Measurements from ENCODE around the gene FAM118A. TPM values are rescaled to one million over a fixed set of nuclear protein-coding genes. Genes with fewer than 3 reads are reported as not detected.
"Not testable (repeated sequence)": the region's sequence is repeated elsewhere in the genome, so short reads cannot be mapped to it uniquely, and the experiment has no call there.

The FAM118A gene
- total RNA-seq, 3 donors from 2014 or later = 33.8 to 104 (median 55.4) TPM

DNA sequence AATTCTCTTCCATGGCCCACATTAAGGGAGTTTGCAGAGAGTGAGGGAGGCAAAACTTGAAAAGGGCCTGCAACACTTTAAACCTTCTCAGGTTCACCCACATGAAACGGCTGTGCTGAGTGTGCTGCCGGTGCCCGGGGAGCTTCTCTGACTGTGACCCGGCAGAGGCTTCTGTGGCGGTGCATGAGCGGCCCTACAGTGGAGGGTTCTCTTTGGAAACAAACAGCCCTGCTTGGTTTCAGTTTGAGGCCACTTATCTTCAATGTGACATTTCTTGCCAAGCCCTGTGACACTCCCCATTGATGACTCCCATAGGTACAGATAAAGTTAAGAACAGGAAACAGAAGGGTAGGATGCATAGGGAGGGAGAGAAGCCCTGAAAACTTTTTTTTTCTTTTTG is 31.8 kb downstream of the FAM118A start:
- no peaks in the 10 kb centered on the region for H3K36me3 ChIP-seq

DNA sequence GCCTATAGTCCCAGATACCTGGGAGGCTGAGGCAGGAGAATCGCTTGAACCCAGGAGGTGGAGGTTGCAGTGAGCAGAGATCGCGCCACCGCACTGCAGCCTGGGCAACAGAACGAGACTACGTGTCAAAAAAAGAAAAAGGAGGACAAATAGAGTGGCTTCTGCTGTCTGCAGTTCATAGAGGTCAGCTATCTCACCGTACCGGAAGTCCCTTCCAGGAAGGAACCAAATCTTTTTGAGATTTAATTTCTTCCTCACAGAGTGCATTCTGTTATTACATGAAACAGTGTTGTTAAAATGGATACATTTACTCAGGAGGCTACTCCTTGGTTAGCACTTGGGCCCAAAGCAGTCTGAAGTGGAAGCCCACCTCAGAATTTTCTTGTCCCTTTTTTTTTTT is 33.4 kb downstream of the FAM118A start:
- H3K27ac ChIP-seq = no peak overlapping the region
- DNase-seq (ENCODE audit: low spot score in 2 of 2) = no peak
- no peaks in the 10 kb centered on the region for H3K27me3 ChIP-seq
- H3K4me3 ChIP-seq = no peak overlapping the region
- intact Hi-C loops (cut with DNase I; ENCODE audit: low total_unique reads) = no loop called here
- H3K4me1 ChIP-seq = no peaks in the 10 kb centered on the region
- TF ChIP-seq, protein P1, sequence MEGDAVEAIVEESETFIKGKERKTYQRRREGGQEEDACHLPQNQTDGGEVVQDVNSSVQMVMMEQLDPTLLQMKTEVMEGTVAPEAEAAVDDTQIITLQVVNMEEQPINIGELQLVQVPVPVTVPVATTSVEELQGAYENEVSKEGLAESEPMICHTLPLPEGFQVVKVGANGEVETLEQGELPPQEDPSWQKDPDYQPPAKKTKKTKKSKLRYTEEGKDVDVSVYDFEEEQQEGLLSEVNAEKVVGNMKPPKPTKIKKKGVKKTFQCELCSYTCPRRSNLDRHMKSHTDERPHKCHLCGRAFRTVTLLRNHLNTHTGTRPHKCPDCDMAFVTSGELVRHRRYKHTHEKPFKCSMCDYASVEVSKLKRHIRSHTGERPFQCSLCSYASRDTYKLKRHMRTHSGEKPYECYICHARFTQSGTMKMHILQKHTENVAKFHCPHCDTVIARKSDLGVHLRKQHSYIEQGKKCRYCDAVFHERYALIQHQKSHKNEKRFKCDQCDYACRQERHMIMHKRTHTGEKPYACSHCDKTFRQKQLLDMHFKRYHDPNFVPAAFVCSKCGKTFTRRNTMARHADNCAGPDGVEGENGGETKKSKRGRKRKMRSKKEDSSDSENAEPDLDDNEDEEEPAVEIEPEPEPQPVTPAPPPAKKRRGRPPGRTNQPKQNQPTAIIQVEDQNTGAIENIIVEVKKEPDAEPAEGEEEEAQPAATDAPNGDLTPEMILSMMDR (IDR thresholded peaks at IDR 0.05) = no peak
- TF ChIP-seq POLR2A (IDR thresholded peaks at IDR 0.05) (no peak), POLR2AphosphoS5 (IDR thresholded peaks at IDR 0.05) (no peak)
- H3K36me3 ChIP-seq = no peaks in the 10 kb centered on the region
- no peaks in the 10 kb centered on the region for H3K9me3 ChIP-seq

More for the DNA sequence above, 31.8 kb downstream of the FAM118A start:
- Histone ChIP-seq H3K4me1 (peaks cover 0 to 3% of the 10 kb centered on the region in 2 donors), H3K27me3 (no peaks in the 10 kb centered on the region), H3K9me3 (no peaks in the 10 kb centered on the region), H3K4me3 (no peak overlapping the region), H3K27ac (no peak overlapping the region)
- TF ChIP-seq POLR2A (IDR thresholded peaks at IDR 0.05) (no peak), POLR2AphosphoS5 (IDR thresholded peaks at IDR 0.05) (no peak)
- TF ChIP-seq, protein P1 (IDR thresholded peaks at IDR 0.05) = no peak
- intact Hi-C loops (cut with DNase I; ENCODE audit: low total_unique reads) = no loop called here
- no peak for DNase-seq (ENCODE audit: low spot score in 2 of 2)

DNA sequence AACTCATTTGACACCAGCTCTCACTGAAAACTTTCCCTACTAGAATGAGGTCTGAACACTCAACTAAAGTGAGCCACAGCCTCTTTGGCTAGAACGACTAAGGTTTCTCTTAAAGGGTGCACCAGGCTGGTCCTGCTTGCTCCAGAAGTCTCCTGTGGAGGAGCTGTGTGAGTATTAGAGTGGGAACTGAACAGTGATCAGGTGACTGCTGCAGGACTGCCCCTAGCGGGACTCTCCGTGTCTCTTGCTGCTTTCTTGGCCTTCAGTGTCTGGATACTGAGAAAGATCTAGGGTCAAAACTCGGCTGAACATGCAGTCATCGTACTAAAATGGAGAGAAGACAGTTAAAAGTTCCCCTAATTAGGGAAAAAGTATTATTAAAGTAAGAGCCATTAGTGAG is 34.6 kb downstream of the FAM118A start:
- H3K27ac ChIP-seq = no peak overlapping the region
- no peak for TF ChIP-seq POLR2A (IDR thresholded peaks at IDR 0.05)
- TF ChIP-seq, protein P1 (IDR thresholded peaks at IDR 0.05) = no peak
- TF ChIP-seq POLR2AphosphoS5 (IDR thresholded peaks at IDR 0.05) = no peak
- H3K36me3 ChIP-seq = no peaks in the 10 kb centered on the region
- intact Hi-C loops (cut with DNase I; ENCODE audit: low total_unique reads) = no loop called here
- no peak overlapping the region for H3K4me3 ChIP-seq
- H3K4me1 ChIP-seq = no peaks in the 10 kb centered on the region
- H3K9me3 ChIP-seq = no peaks in the 10 kb centered on the region
- no peaks in the 10 kb centered on the region for H3K27me3 ChIP-seq
- no peak for DNase-seq (ENCODE audit: low spot score in 2 of 2)

DNA sequence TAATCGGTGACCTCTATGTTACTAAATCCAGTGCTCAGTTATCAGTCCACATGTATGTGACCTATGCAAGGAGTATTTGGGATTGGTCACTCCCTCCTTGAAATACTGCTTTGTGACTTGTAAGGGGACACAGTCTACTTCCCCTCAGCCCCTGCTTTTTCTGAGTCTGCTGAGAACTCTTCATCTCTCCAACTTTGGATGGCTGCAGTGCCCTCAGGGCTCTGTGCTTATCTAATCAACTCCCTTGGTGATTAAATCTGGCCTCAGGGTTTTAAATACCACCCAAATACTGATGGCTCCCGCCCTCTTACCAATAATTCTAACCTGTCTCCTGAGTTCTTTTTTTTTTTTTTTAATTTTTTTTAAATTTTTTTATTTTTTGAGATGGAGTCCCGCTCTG is 40.2 kb downstream of the FAM118A start:
- no peak for TF ChIP-seq POLR2AphosphoS5 (IDR thresholded peaks at IDR 0.05)
- TF ChIP-seq, protein P1 (IDR thresholded peaks at IDR 0.05) = no peak
- TF ChIP-seq POLR2A (IDR thresholded peaks at IDR 0.05) = no peak
- Histone ChIP-seq H3K36me3 (no peaks in the 10 kb centered on the region), H3K27me3 (no peaks in the 10 kb centered on the region), H3K27ac (no peak overlapping the region), H3K4me1 (no peaks in the 10 kb centered on the region), H3K9me3 (no peaks in the 10 kb centered on the region), H3K4me3 (no peak overlapping the region)
- intact Hi-C loops (cut with DNase I; ENCODE audit: low total_unique reads) = no loop called here
- DNase-seq (ENCODE audit: low spot score in 2 of 2) = no peak

DNA sequence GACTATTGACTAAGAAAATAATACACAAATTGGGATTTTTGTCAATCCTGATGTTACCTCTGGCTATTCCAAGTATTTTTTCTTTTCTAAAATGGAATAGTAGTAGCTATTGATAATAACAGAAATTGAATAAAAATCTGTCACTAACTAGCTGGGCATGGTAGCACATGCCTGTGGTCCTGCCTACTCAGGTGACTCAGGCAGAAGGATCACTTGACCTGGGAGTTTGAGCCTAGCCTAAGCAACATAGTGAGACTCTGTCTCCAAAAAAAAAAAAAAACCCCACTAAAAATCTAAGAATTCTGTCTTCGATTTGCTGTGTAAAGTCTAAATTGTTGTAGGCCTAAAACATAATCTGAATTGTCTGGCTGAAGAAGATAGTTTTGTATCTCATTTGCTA is 42.2 kb downstream of the FAM118A start:
- Histone ChIP-seq H3K4me1 (no peaks in the 10 kb centered on the region), H3K27ac (no peak overlapping the region), H3K27me3 (no peaks in the 10 kb centered on the region), H3K4me3 (no peak overlapping the region), H3K36me3 (no peaks in the 10 kb centered on the region), H3K9me3 (no peaks in the 10 kb centered on the region)
- intact Hi-C loops (cut with DNase I; ENCODE audit: low total_unique reads) = no loop called here
- no peak for TF ChIP-seq POLR2A (IDR thresholded peaks at IDR 0.05)
- TF ChIP-seq POLR2AphosphoS5 (IDR thresholded peaks at IDR 0.05) = no peak
- TF ChIP-seq, protein P1 (IDR thresholded peaks at IDR 0.05) = no peak
- no peak for DNase-seq (ENCODE audit: low spot score in 2 of 2)

DNA sequence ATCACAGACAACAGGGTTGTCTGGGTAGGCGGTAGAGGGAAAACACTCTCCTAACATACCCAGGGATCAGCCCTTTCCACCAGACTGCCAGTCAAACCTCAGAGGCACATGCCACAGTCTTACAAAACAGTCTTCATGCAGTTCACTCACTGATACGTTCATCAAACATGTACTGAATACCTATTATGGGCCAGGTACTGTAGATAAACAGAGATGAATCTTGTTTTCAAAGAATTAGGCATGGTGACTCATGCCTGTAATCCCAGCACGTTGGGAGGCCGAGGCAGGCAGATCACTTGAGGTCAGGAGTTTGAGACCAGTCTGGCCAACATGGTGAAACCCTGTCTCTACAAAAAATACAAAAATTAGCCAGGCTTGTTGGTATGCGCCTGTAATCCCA is 43.0 kb downstream of the FAM118A start:
- H3K4me3 ChIP-seq; H3K36me3 ChIP-seq; H3K27ac ChIP-seq; H3K4me1 ChIP-seq; DNase-seq (ENCODE audit: low spot score in 2 of 2); H3K9me3 ChIP-seq; intact Hi-C loops (cut with DNase I; ENCODE audit: low total_unique reads); H3K27me3 ChIP-seq: not testable (repeated sequence)

Data from breast epithelium (tissue), 4 donors.